Measurements from ENCODE around the gene BEST2.

GRCh38 chr19:12731337-12731736 is 20.3 kb upstream of the BEST2 start:
- TF ChIP-seq CTCF (IDR thresholded peaks at IDR 0.05) (no peak), POLR2AphosphoS5 (IDR thresholded peaks at IDR 0.05; ENCODE audit: insufficient read depth in 1 of 2, low read depth in 1 of 2) (no peak), POLR2A (IDR thresholded peaks at IDR 0.05) (no peak)
